Endothelial cell of umbilical vein (primary cell): ENCODE results near the gene DNAJC25. TPM values are rescaled to one million over a fixed set of nuclear protein-coding genes. Genes with fewer than 3 reads are reported as not detected.

Source experiments
- BruUV-seq: library from RNA; stranded (reverse); fragments of 400-500 nt; replicated peaks from 2 replicates; lab custom pipeline; 2021; lab: Mats Ljungman, UMichigan
- CTCF ChIA-PET: fragments of 300-600, 350-600 bp; sonication (Branson Sonifier 250); formaldehyde crosslinking; loops from one replicate; lab custom pipeline; 2021; ENCODE audit warnings: antibody characterized with exemption, inconsistent platforms; lab: Charles Lee
- POLR2A ChIA-PET: fragments of 300-600, 350-600 bp; sonication (Branson Sonifier 250); formaldehyde crosslinking; loops from one replicate; lab custom pipeline; 2021; ENCODE audit warnings: antibody characterized with exemption, inconsistent platforms; lab: Charles Lee
- DNase-seq: peaks from one replicate; pipeline ENCODE4 v3.0.0-alpha.2; 2011; ENCODE audit warnings: low read depth, low spot score
- FAIRE-seq: peaks from 2 replicates; lab custom pipeline; 2011; peaks lifted over from hg19 to GRCh38; lab: Jason Lieb, UNC
- H2AFZ ChIP-seq: 2 replicates; pipeline ENCODE4 v1.6.0; 2012; ENCODE audit warnings: low read depth, low read length, control low read depth, inconsistent platforms
- H3K27ac ChIP-seq: 2 replicates; pipeline ENCODE4 v1.5.1; 2011; ENCODE audit warnings: low read depth, mild to moderate bottlenecking, control low read depth, low read length, moderate library complexity; ENCODE audit not compliant: insufficient read depth
- H3K27me3 ChIP-seq, 2 experiments: 2 replicates each; pipeline versions ENCODE4 v1.6.0 to v1.6.1; 2011; ENCODE audit warnings: low read length in 2 of 2, mixed read lengths in 1 of 2; ENCODE audit not compliant: control insufficient read depth in 2 of 2, insufficient read depth in 2 of 2
- H3K36me3 ChIP-seq, 2 experiments: 2 replicates in 1 of 2; 3 replicates in 1 of 2; pipeline ENCODE4 v1.5.1; 2011; ENCODE audit warnings: low read length in 2 of 2, mild to moderate bottlenecking in 1 of 2, moderate library complexity in 1 of 2; ENCODE audit not compliant: control insufficient read depth in 2 of 2, insufficient read depth in 2 of 2; ENCODE audit errors: extremely low read depth in 1 of 2
- H3K4me1 ChIP-seq: 3 replicates; pipeline ENCODE4 v1.5.1; 2011; ENCODE audit warnings: mild to moderate bottlenecking, low read length; ENCODE audit not compliant: control insufficient read depth, insufficient read depth; ENCODE audit errors: extremely low read depth
- H3K4me2 ChIP-seq: 2 replicates; pipeline ENCODE4 v1.6.1; 2011; ENCODE audit warnings: low read length, control low read depth, mixed read lengths; ENCODE audit not compliant: insufficient read depth
- H3K4me3 ChIP-seq, 3 experiments: fragments of 200-600 bp in 1 of 3; sonication (generic), shearing (Covaris generic) in 1 of 3; replicated peaks in 1 of 3; 2 replicates each; pipeline ENCODE4 v1.5.1; 2011 to 2016; ENCODE audit warnings: control low read depth in 3 of 3, low read length in 3 of 3, mild to moderate bottlenecking in 2 of 3, inconsistent platforms in 1 of 3, low read depth in 1 of 3, moderate library complexity in 1 of 3; ENCODE audit not compliant: insufficient read depth in 1 of 3
- H3K79me2 ChIP-seq: 2 replicates; pipeline ENCODE4 v1.6.0; 2012; ENCODE audit warnings: low read length, inconsistent platforms; ENCODE audit not compliant: control insufficient read depth, insufficient read depth
- H3K9ac ChIP-seq: replicated peaks from 2 replicates; pipeline ENCODE3; 2011; ENCODE audit warnings: low read length, control low read depth; ENCODE audit not compliant: insufficient read depth; ENCODE audit errors: extremely low read depth
- H3K9me1 ChIP-seq: replicated peaks from 3 replicates; pipeline ENCODE4 v1.6.0; 2011; ENCODE audit warnings: mild to moderate bottlenecking, low read length; ENCODE audit not compliant: control insufficient read depth, insufficient read depth; ENCODE audit errors: extremely low read depth
- H3K9me3 ChIP-seq: replicated peaks from 2 replicates; pipeline ENCODE4 v1.5.1; 2012; ENCODE audit warnings: low read length, inconsistent platforms; ENCODE audit not compliant: control insufficient read depth, insufficient read depth
- H4K20me1 ChIP-seq: replicated peaks from 2 replicates; pipeline ENCODE3; 2011; ENCODE audit warnings: mild to moderate bottlenecking, low read length; ENCODE audit not compliant: control insufficient read depth, insufficient read depth; ENCODE audit errors: extremely low read depth
- CTCF ChIP-seq, 2 donors: IDR thresholded peaks; 1 replicate in 1 of 2; 2 replicates in 1 of 2; pipeline ENCODE4 v1.5.1; 2011; ENCODE audit warnings: low read length in 2 of 2, mild to moderate bottlenecking in 2 of 2, moderate library complexity in 2 of 2, control low read depth in 1 of 2, inconsistent platforms in 1 of 2, low read depth in 1 of 2; ENCODE audit not compliant: insufficient read depth in 1 of 2; ENCODE audit errors: extremely low read depth in 1 of 2
- EZH2 ChIP-seq: IDR thresholded peaks from 2 replicates; pipeline ENCODE4 v1.6.1; 2012; ENCODE audit warnings: borderline replicate concordance, low read depth, mild to moderate bottlenecking, moderate library complexity, low read length, inconsistent platforms; ENCODE audit not compliant: severe bottlenecking
- FOS ChIP-seq: IDR thresholded peaks from 2 replicates; pipeline ENCODE4 v1.6.1; 2011; ENCODE audit warnings: mild to moderate bottlenecking, low read length, moderate library complexity, borderline replicate concordance; ENCODE audit not compliant: insufficient read depth
- GATA2 ChIP-seq: IDR thresholded peaks from 2 replicates; pipeline ENCODE4 v1.7.0; 2011; ENCODE audit warnings: low read depth, mild to moderate bottlenecking, moderate library complexity, mixed read lengths, low read length; ENCODE audit not compliant: insufficient read length, insufficient read depth
- JUN ChIP-seq: IDR thresholded peaks from 2 replicates; pipeline ENCODE4 v1.6.1; 2011; ENCODE audit warnings: borderline replicate concordance, low read depth; ENCODE audit not compliant: insufficient read length, insufficient read depth
- MYC ChIP-seq: IDR thresholded peaks from one replicate; pipeline ENCODE4 v1.6.1; 2011; ENCODE audit warnings: mild to moderate bottlenecking, low read depth, low read length
- POLR2A ChIP-seq: IDR thresholded peaks from 2 replicates; pipeline ENCODE4 v1.6.1; 2012; ENCODE audit warnings: low read depth, mild to moderate bottlenecking, control low read depth, low read length
- POLR2AphosphoS5 ChIP-seq: IDR thresholded peaks from 2 replicates; pipeline ENCODE4 v1.6.1; 2012; ENCODE audit warnings: low read depth, mild to moderate bottlenecking, control low read depth, low read length, moderate library complexity; ENCODE audit not compliant: insufficient read depth
- dilution Hi-C: fragments of 300-500 bp; cut with MboI; formaldehyde crosslinking; loops from one replicate; pipeline ENCODE4 v1.15.0; 2019; ENCODE audit warnings: low sequenced_read_pairs; ENCODE audit not compliant: extremely low pct_ligation_motif_present
- intact Hi-C: fragments of 100-400 bp; cut with micrococcal nuclease; formaldehyde crosslinking; loops from one replicate; pipeline ENCODE4 v1.10.0; 2022
- polyA plus RNA-seq, 4 experiments: library from polyadenylated mRNA; depleted of rRNA in 3 of 4; stranded (reverse) in 3 of 4; unstranded in 1 of 4; fragments of >200 nt; gene quantifications; 2 replicates each; pipeline versions ENCODE4 v1.2.1 to v1.2.3, GENCODE V29; 2011 to 2012; ENCODE audit warnings: missing spikeins in 1 of 4
- total RNA-seq: library from RNA; stranded (reverse); gene quantifications from 2 replicates; pipeline ENCODE4 v1.2.3, GENCODE V29; 2021
- TF ChIP-seq, protein P1 (sequence below): IDR thresholded peaks from 2 replicates; pipeline ENCODE4 v1.6.1; 2011; ENCODE audit not compliant: insufficient read depth, insufficient read length

Gene DNAJC25
- total and polyA plus RNA-seq, 2 donors (not counting 3 experiments of a cell fraction or from before 2014, with no cell fraction given), result 1.7 to 5.5 TPM

DNA sequence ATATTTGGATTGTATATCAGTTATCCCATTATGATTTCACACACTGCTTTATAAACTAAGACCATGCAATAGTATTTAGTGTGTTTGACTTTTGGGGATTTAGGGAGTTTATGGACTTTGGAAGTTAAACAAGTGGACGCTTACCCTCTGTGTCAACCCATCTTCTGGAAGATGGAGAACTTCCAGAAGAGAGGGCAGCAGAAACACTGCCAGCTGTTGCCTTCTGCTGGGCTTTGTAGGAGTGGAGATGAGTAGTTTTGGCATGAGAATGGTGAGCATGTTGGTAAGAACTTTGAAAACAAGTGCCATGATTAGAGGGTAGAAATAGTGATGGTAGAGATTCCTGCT lies 2.2 kb downstream of the DNAJC25 start:
- no TSS peak for BruUV-seq
- Histone ChIP-seq H3K27me3 (no peaks in the 10 kb centered on the region), H3K4me1 (peaks cover 31% of the 10 kb centered on the region), H3K4me3 (no peak overlapping the region), H3K27ac (no peak overlapping the region), H3K36me3 (no peaks in the 10 kb centered on the region), H2AFZ (no peak overlapping the region), H4K20me1 (peaks cover 6% of the 10 kb centered on the region), H3K9me3 (no peaks in the 10 kb centered on the region), H3K4me2 (no peak overlapping the region), H3K79me2 (peaks cover 64% of the 10 kb centered on the region), H3K9me1 (no peaks in the 10 kb centered on the region), H3K9ac (no peak overlapping the region)
- ChIA-PET POLR2A (interaction anchor here (1.2 kb wide), 1 partner anchor 13 kb away, joined by 4 read pairs; no protein-coding TSS in a partner anchor), CTCF (no interaction called here)
- dilution Hi-C loops (no loop called here), intact Hi-C loops (loop anchor here (5.0 kb wide), 1 partner anchor 69 kb away; no protein-coding TSS in a partner anchor)
- TF ChIP-seq CTCF (IDR thresholded peaks at IDR 0.05; ENCODE audit: extremely low read depth in 1 of 2, insufficient read depth in 1 of 2, low read depth in 1 of 2, low read length in 2 of 2) (no peak), MYC (no peak), FOS (no peak), POLR2A (no peak), POLR2AphosphoS5 (no peak), EZH2 (no peak), JUN (no peak), GATA2 (no peak)
- TF ChIP-seq, protein P1, sequence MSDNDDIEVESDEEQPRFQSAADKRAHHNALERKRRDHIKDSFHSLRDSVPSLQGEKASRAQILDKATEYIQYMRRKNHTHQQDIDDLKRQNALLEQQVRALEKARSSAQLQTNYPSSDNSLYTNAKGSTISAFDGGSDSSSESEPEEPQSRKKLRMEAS, result no peak
- FAIRE-seq (peak; percentile 55), DNase-seq (no peak)
